Endothelial cell of umbilical vein (primary cell): ENCODE results near the gene POP7. TPM values are rescaled to one million over a fixed set of nuclear protein-coding genes. Genes with fewer than 3 reads are reported as not detected.

Experiments used
- BruUV-seq: library from RNA; stranded (reverse); fragments of 400-500 nt; replicated peaks from 2 replicates; lab custom pipeline; 2021; lab: Mats Ljungman, UMichigan
- CTCF ChIA-PET: fragments of 300-600, 350-600 bp; sonication (Branson Sonifier 250); formaldehyde crosslinking; loops from one replicate; lab custom pipeline; 2021; ENCODE audit warnings: antibody characterized with exemption, inconsistent platforms; lab: Charles Lee
- POLR2A ChIA-PET: fragments of 300-600, 350-600 bp; sonication (Branson Sonifier 250); formaldehyde crosslinking; loops from one replicate; lab custom pipeline; 2021; ENCODE audit warnings: antibody characterized with exemption, inconsistent platforms; lab: Charles Lee
- DNase-seq: peaks from one replicate; pipeline ENCODE4 v3.0.0-alpha.2; 2011; ENCODE audit warnings: low read depth, low spot score
- FAIRE-seq: peaks from 2 replicates; lab custom pipeline; 2011; peaks lifted over from hg19 to GRCh38; lab: Jason Lieb, UNC
- H2AFZ ChIP-seq: 2 replicates; pipeline ENCODE4 v1.6.0; 2012; ENCODE audit warnings: low read depth, low read length, control low read depth, inconsistent platforms
- H3K27ac ChIP-seq: 2 replicates; pipeline ENCODE4 v1.5.1; 2011; ENCODE audit warnings: low read depth, mild to moderate bottlenecking, control low read depth, low read length, moderate library complexity; ENCODE audit not compliant: insufficient read depth
- H3K27me3 ChIP-seq, 2 experiments: 2 replicates each; pipeline versions ENCODE4 v1.6.0 to v1.6.1; 2011; ENCODE audit warnings: low read length in 2 of 2, mixed read lengths in 1 of 2; ENCODE audit not compliant: control insufficient read depth in 2 of 2, insufficient read depth in 2 of 2
- H3K36me3 ChIP-seq, 2 experiments: 2 replicates in 1 of 2; 3 replicates in 1 of 2; pipeline ENCODE4 v1.5.1; 2011; ENCODE audit warnings: low read length in 2 of 2, mild to moderate bottlenecking in 1 of 2, moderate library complexity in 1 of 2; ENCODE audit not compliant: control insufficient read depth in 2 of 2, insufficient read depth in 2 of 2; ENCODE audit errors: extremely low read depth in 1 of 2
- H3K4me1 ChIP-seq: 3 replicates; pipeline ENCODE4 v1.5.1; 2011; ENCODE audit warnings: mild to moderate bottlenecking, low read length; ENCODE audit not compliant: control insufficient read depth, insufficient read depth; ENCODE audit errors: extremely low read depth
- H3K4me2 ChIP-seq: 2 replicates; pipeline ENCODE4 v1.6.1; 2011; ENCODE audit warnings: low read length, control low read depth, mixed read lengths; ENCODE audit not compliant: insufficient read depth
- H3K4me3 ChIP-seq, 3 experiments: fragments of 200-600 bp in 1 of 3; sonication (generic), shearing (Covaris generic) in 1 of 3; replicated peaks in 1 of 3; 2 replicates each; pipeline ENCODE4 v1.5.1; 2011 to 2016; ENCODE audit warnings: control low read depth in 3 of 3, low read length in 3 of 3, mild to moderate bottlenecking in 2 of 3, inconsistent platforms in 1 of 3, low read depth in 1 of 3, moderate library complexity in 1 of 3; ENCODE audit not compliant: insufficient read depth in 1 of 3
- H3K79me2 ChIP-seq: 2 replicates; pipeline ENCODE4 v1.6.0; 2012; ENCODE audit warnings: low read length, inconsistent platforms; ENCODE audit not compliant: control insufficient read depth, insufficient read depth
- H3K9ac ChIP-seq: replicated peaks from 2 replicates; pipeline ENCODE3; 2011; ENCODE audit warnings: low read length, control low read depth; ENCODE audit not compliant: insufficient read depth; ENCODE audit errors: extremely low read depth
- H3K9me1 ChIP-seq: replicated peaks from 3 replicates; pipeline ENCODE4 v1.6.0; 2011; ENCODE audit warnings: mild to moderate bottlenecking, low read length; ENCODE audit not compliant: control insufficient read depth, insufficient read depth; ENCODE audit errors: extremely low read depth
- H3K9me3 ChIP-seq: replicated peaks from 2 replicates; pipeline ENCODE4 v1.5.1; 2012; ENCODE audit warnings: low read length, inconsistent platforms; ENCODE audit not compliant: control insufficient read depth, insufficient read depth
- H4K20me1 ChIP-seq: replicated peaks from 2 replicates; pipeline ENCODE3; 2011; ENCODE audit warnings: mild to moderate bottlenecking, low read length; ENCODE audit not compliant: control insufficient read depth, insufficient read depth; ENCODE audit errors: extremely low read depth
- EZH2 ChIP-seq: IDR thresholded peaks from 2 replicates; pipeline ENCODE4 v1.6.1; 2012; ENCODE audit warnings: borderline replicate concordance, low read depth, mild to moderate bottlenecking, moderate library complexity, low read length, inconsistent platforms; ENCODE audit not compliant: severe bottlenecking
- FOS ChIP-seq: IDR thresholded peaks from 2 replicates; pipeline ENCODE4 v1.6.1; 2011; ENCODE audit warnings: mild to moderate bottlenecking, low read length, moderate library complexity, borderline replicate concordance; ENCODE audit not compliant: insufficient read depth
- GATA2 ChIP-seq: IDR thresholded peaks from 2 replicates; pipeline ENCODE4 v1.7.0; 2011; ENCODE audit warnings: low read depth, mild to moderate bottlenecking, moderate library complexity, mixed read lengths, low read length; ENCODE audit not compliant: insufficient read length, insufficient read depth
- JUN ChIP-seq: IDR thresholded peaks from 2 replicates; pipeline ENCODE4 v1.6.1; 2011; ENCODE audit warnings: borderline replicate concordance, low read depth; ENCODE audit not compliant: insufficient read length, insufficient read depth
- MYC ChIP-seq: IDR thresholded peaks from one replicate; pipeline ENCODE4 v1.6.1; 2011; ENCODE audit warnings: mild to moderate bottlenecking, low read depth, low read length
- POLR2A ChIP-seq: IDR thresholded peaks from 2 replicates; pipeline ENCODE4 v1.6.1; 2012; ENCODE audit warnings: low read depth, mild to moderate bottlenecking, control low read depth, low read length
- POLR2AphosphoS5 ChIP-seq: IDR thresholded peaks from 2 replicates; pipeline ENCODE4 v1.6.1; 2012; ENCODE audit warnings: low read depth, mild to moderate bottlenecking, control low read depth, low read length, moderate library complexity; ENCODE audit not compliant: insufficient read depth
- dilution Hi-C: fragments of 300-500 bp; cut with MboI; formaldehyde crosslinking; loops from one replicate; pipeline ENCODE4 v1.15.0; 2019; ENCODE audit warnings: low sequenced_read_pairs; ENCODE audit not compliant: extremely low pct_ligation_motif_present
- intact Hi-C: fragments of 100-400 bp; cut with micrococcal nuclease; formaldehyde crosslinking; loops from one replicate; pipeline ENCODE4 v1.10.0; 2022
- polyA plus RNA-seq, 4 experiments: library from polyadenylated mRNA; depleted of rRNA in 3 of 4; stranded (reverse) in 3 of 4; unstranded in 1 of 4; fragments of >200 nt; gene quantifications; 2 replicates each; pipeline versions ENCODE4 v1.2.1 to v1.2.3, GENCODE V29; 2011 to 2012; ENCODE audit warnings: missing spikeins in 1 of 4
- total RNA-seq: library from RNA; stranded (reverse); gene quantifications from 2 replicates; pipeline ENCODE4 v1.2.3, GENCODE V29; 2021
- TF ChIP-seq, protein P1 (sequence below): IDR thresholded peaks from 2 replicates; pipeline ENCODE4 v1.6.1; 2011; ENCODE audit not compliant: insufficient read depth, insufficient read length
- TF ChIP-seq, protein P2 (sequence below), 2 donors: IDR thresholded peaks; 1 replicate in 1 of 2; 2 replicates in 1 of 2; pipeline ENCODE4 v1.5.1; 2011; ENCODE audit warnings: low read length in 2 of 2, mild to moderate bottlenecking in 2 of 2, moderate library complexity in 2 of 2, control low read depth in 1 of 2, inconsistent platforms in 1 of 2, low read depth in 1 of 2; ENCODE audit not compliant: insufficient read depth in 1 of 2; ENCODE audit errors: extremely low read depth in 1 of 2

POP7 gene
- total and polyA plus RNA-seq, 2 donors (not counting 3 experiments of a cell fraction or from before 2014, with no cell fraction given): 47.4 to 48.8 TPM

DNA sequence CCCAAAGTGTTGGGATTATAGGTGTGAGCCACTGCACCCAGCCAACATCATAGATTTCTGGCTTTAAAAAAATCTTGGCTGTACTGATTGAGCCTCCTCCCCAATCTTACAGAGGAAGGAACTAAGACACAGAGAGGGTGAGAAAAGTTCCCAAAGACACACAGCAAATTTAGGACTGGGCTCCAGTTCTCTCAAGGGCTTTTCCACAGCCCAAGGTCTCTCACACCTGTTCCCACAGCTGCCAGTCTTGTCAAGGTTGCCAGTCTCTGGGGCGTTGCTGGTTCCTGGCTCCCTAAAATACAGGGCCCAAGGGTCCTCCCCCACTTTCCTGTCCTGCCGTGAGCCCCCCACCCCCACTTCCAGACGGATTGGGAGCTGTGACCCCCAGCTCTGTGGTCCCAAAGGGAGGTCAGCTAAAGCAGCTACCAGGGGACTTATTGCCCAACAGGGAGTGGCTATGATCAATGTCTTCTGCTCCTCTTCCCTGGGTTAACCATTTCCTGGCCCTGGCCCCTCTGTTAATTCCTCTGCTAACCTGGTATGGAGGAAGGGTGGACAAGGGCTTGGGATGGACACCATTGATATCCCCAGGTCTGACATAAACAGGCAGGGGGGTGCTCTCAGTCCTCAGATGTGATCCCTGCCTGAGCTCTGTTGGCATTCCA lies 24.3 kb downstream of the POP7 start:
- Histone ChIP-seq H3K9me3 (no peaks in the 10 kb centered on the region), H3K79me2 (no peaks in the 10 kb centered on the region), H3K4me2 (no peak overlapping the region), H2AFZ (no peak overlapping the region), H3K27ac (no peak overlapping the region), H3K4me1 (no peaks in the 10 kb centered on the region), H3K27me3 (peaks cover 4 to 10% of the 10 kb centered on the region in 2 experiments), H3K9ac (no peak overlapping the region), H4K20me1 (no peaks in the 10 kb centered on the region), H3K36me3 (no peaks in the 10 kb centered on the region), H3K9me1 (no peaks in the 10 kb centered on the region), H3K4me3 (no peak overlapping the region)
- no peak for FAIRE-seq
- ChIA-PET CTCF (interaction anchor here (1.2 to 1.6 kb wide), 2 partner anchors 17 to 25 kb away, joined by 3 to 6 read pairs; no protein-coding TSS in a partner anchor), POLR2A (no interaction called here)
- BruUV-seq: no TSS peak
- intact Hi-C loops (no loop called here), dilution Hi-C loops (no loop called here)
- no peak for DNase-seq
- TF ChIP-seq EZH2 (no peak), POLR2A (no peak), MYC (no peak), POLR2AphosphoS5 (no peak), GATA2 (no peak), JUN (no peak), FOS (no peak)
- TF ChIP-seq, protein P1, sequence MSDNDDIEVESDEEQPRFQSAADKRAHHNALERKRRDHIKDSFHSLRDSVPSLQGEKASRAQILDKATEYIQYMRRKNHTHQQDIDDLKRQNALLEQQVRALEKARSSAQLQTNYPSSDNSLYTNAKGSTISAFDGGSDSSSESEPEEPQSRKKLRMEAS: no peak
- TF ChIP-seq, protein P2, sequence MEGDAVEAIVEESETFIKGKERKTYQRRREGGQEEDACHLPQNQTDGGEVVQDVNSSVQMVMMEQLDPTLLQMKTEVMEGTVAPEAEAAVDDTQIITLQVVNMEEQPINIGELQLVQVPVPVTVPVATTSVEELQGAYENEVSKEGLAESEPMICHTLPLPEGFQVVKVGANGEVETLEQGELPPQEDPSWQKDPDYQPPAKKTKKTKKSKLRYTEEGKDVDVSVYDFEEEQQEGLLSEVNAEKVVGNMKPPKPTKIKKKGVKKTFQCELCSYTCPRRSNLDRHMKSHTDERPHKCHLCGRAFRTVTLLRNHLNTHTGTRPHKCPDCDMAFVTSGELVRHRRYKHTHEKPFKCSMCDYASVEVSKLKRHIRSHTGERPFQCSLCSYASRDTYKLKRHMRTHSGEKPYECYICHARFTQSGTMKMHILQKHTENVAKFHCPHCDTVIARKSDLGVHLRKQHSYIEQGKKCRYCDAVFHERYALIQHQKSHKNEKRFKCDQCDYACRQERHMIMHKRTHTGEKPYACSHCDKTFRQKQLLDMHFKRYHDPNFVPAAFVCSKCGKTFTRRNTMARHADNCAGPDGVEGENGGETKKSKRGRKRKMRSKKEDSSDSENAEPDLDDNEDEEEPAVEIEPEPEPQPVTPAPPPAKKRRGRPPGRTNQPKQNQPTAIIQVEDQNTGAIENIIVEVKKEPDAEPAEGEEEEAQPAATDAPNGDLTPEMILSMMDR (IDR thresholded peaks at IDR 0.05; ENCODE audit: extremely low read depth in 1 of 2, insufficient read depth in 1 of 2, low read depth in 1 of 2, low read length in 2 of 2): no peak
